SK-N-SH (cell line): ENCODE data around the gene FGD2. TPM values are rescaled to one million over a fixed set of nuclear protein-coding genes. Genes with fewer than 3 reads are reported as not detected.
A peak's percentile ranks its signal among the peaks of the same experiment; 100 is the strongest.

Experiments used
- CTCF ChIA-PET: fragments of 300-600, 350-600 bp; formaldehyde crosslinking; extraction: SDS; loops from one replicate; lab custom pipeline; 2021; lab: Yijun Ruan, JAX
- POLR2A ChIA-PET: fragments of 350-600 bp; sonication (Branson Sonifier 250); formaldehyde crosslinking; extraction: SDS; loops from one replicate; lab custom pipeline; 2020; ENCODE audit warnings: antibody characterized with exemption, inconsistent platforms; lab: Yijun Ruan, JAX
- DNase-seq: peaks from one replicate; pipeline ENCODE4 v3.0.0; 2012
- H2AFZ ChIP-seq: fragments of 200-600 bp; sonication (generic); 2 replicates; pipeline ENCODE4 v1.8.1; 2016; ENCODE audit warnings: antibody characterized with exemption, mild to moderate bottlenecking, low read depth
- H3F3A ChIP-seq: fragments of 200-600 bp; sonication (generic); replicated peaks from 2 replicates; pipeline ENCODE3; 2016; ENCODE audit warnings: antibody characterized with exemption, mild to moderate bottlenecking; ENCODE audit not compliant: insufficient read depth
- H3K27ac ChIP-seq, 2 experiments: fragments of 200-500 bp in 1 of 2; fragments of 200-600 bp in 1 of 2; sonication (Bioruptor generic) in 1 of 2; sonication (generic), shearing (Covaris generic) in 1 of 2; 2 replicates each; pipeline versions ENCODE4 v1.5.1 to v1.6.1; 2014 to 2016; ENCODE audit warnings: low read depth in 2 of 2, inconsistent platforms in 1 of 2, low read length in 1 of 2, mild to moderate bottlenecking in 1 of 2, mixed read lengths in 1 of 2
- H3K27me3 ChIP-seq: fragments of 200-600 bp; sonication (generic), shearing (Covaris generic); 2 replicates; pipeline ENCODE4 v1.6.1; 2016; ENCODE audit warnings: mixed run types; ENCODE audit not compliant: insufficient read depth
- H3K36me3 ChIP-seq, 2 experiments: fragments of 200-500 bp in 1 of 2; fragments of 200-600 bp in 1 of 2; sonication (Bioruptor generic) in 1 of 2; sonication (generic) in 1 of 2; replicated peaks in 1 of 2; 2 replicates each; pipeline versions ENCODE3 to v1.5.1; 2014 to 2016; ENCODE audit warnings: low read length in 1 of 2, mild to moderate bottlenecking in 1 of 2; ENCODE audit not compliant: insufficient read depth in 2 of 2, control insufficient read depth in 1 of 2
- H3K4me1 ChIP-seq, 2 experiments: fragments of 200-500 bp in 1 of 2; fragments of 200-600 bp in 1 of 2; sonication (Bioruptor generic) in 1 of 2; sonication (generic), shearing (Covaris generic) in 1 of 2; 2 replicates each; pipeline versions ENCODE4 v1.5.1 to v1.6.1; 2014 to 2016; ENCODE audit warnings: low read depth in 1 of 2, low read length in 1 of 2, mixed run types in 1 of 2; ENCODE audit not compliant: insufficient read depth in 2 of 2, control insufficient read depth in 1 of 2
- H3K4me2 ChIP-seq: fragments of 200-600 bp; sonication (generic), shearing (Covaris generic); 2 replicates; pipeline ENCODE4 v1.6.1; 2017; ENCODE audit warnings: mixed run types
- H3K4me3 ChIP-seq, 2 experiments: fragments of 200-500 bp in 1 of 2; fragments of 200-600 bp in 1 of 2; sonication (Bioruptor generic) in 1 of 2; sonication (generic), shearing (Covaris generic) in 1 of 2; 2 replicates each; pipeline versions ENCODE4 v1.5.1 to v1.8.1; 2014 to 2016; ENCODE audit warnings: low read depth in 2 of 2, inconsistent platforms in 1 of 2, low read length in 1 of 2, mild to moderate bottlenecking in 1 of 2, mixed read lengths in 1 of 2, moderate library complexity in 1 of 2
- H3K79me2 ChIP-seq: fragments of 200-600 bp; sonication (generic); 2 replicates; pipeline ENCODE4 v1.8.1; 2017; ENCODE audit warnings: mild to moderate bottlenecking; ENCODE audit not compliant: insufficient read depth
- H3K9ac ChIP-seq: fragments of 200-600 bp; sonication (generic); 2 replicates; pipeline ENCODE4 v1.6.1; 2017; ENCODE audit warnings: mixed run types
- H3K9me2 ChIP-seq: fragments of 200-600 bp; sonication (generic); 2 replicates; pipeline ENCODE4 v1.6.1; 2017; ENCODE audit warnings: mixed run types
- H3K9me3 ChIP-seq: fragments of 200-600 bp; sonication (generic); 2 replicates; pipeline ENCODE4 v1.6.1; 2017; ENCODE audit warnings: mixed run types, mild to moderate bottlenecking, moderate library complexity
- H4K20me1 ChIP-seq: fragments of 200-600 bp; sonication (generic); 2 replicates; pipeline ENCODE4 v1.6.1; 2017; ENCODE audit warnings: mild to moderate bottlenecking, mixed run types; ENCODE audit not compliant: insufficient read depth
- CHD2 ChIP-seq: fragments of 150-350 bp; IDR thresholded peaks from 2 replicates; pipeline ENCODE4 v1.6.1; 2018; ENCODE audit warnings: low read length; ENCODE audit not compliant: partially characterized antibody
- JUND ChIP-seq: IDR thresholded peaks from 2 replicates; pipeline ENCODE4 v1.4.0; 2012
- MEF2A ChIP-seq: IDR thresholded peaks from 2 replicates; pipeline ENCODE4 v1.4.0; 2012; ENCODE audit warnings: low read depth, borderline replicate concordance
- NFIC ChIP-seq: IDR thresholded peaks from 2 replicates; pipeline ENCODE4 v1.4.0; 2012; ENCODE audit warnings: borderline replicate concordance
- RCOR1 ChIP-seq: fragments of 150-350 bp; IDR thresholded peaks from 2 replicates; pipeline ENCODE4 v1.6.1; 2017; ENCODE audit warnings: antibody characterized with exemption, low read length
- RXRA ChIP-seq: IDR thresholded peaks from 2 replicates; pipeline ENCODE4 v1.4.0; 2012; ENCODE audit warnings: low read depth, mild to moderate bottlenecking, borderline replicate concordance
- SIN3A ChIP-seq: IDR thresholded peaks from 2 replicates; pipeline ENCODE4 v1.6.1; 2012; ENCODE audit warnings: low read depth, mild to moderate bottlenecking, low read length, moderate library complexity, borderline replicate concordance
- TEAD4 ChIP-seq: IDR thresholded peaks from 2 replicates; pipeline ENCODE4 v1.4.0; 2012; ENCODE audit warnings: mild to moderate bottlenecking, borderline replicate concordance; ENCODE audit not compliant: insufficient read depth
- YY1 ChIP-seq: IDR thresholded peaks from 2 replicates; pipeline ENCODE4 v1.4.0; 2012; ENCODE audit warnings: low read depth, mild to moderate bottlenecking
- WGBS: methylation state at CpG from one replicate; pipeline ENCODE4 v1.1.6; 2017; ENCODE audit warnings: low lambda C conversion rate; 5-methylcytosine and 5-hydroxymethylcytosine counted together
- polyA plus RNA-seq, 3 experiments: library from polyadenylated mRNA; depleted of rRNA; stranded (reverse); fragments of >200 nt; gene quantifications; 2 replicates each; pipeline ENCODE4 v1.2.3, GENCODE V29; 2012
- TF ChIP-seq, protein P1 (sequence below): fragments of 200-600 bp; sonication (generic); IDR thresholded peaks from 2 replicates; pipeline ENCODE4 v1.6.1; 2017; ENCODE audit warnings: antibody characterized with exemption, mild to moderate bottlenecking, moderate library complexity

FGD2 gene
- polyA plus RNA-seq, 1 of the 3 experiments (the other 2 are of a cell fraction) = not detected

DNA sequence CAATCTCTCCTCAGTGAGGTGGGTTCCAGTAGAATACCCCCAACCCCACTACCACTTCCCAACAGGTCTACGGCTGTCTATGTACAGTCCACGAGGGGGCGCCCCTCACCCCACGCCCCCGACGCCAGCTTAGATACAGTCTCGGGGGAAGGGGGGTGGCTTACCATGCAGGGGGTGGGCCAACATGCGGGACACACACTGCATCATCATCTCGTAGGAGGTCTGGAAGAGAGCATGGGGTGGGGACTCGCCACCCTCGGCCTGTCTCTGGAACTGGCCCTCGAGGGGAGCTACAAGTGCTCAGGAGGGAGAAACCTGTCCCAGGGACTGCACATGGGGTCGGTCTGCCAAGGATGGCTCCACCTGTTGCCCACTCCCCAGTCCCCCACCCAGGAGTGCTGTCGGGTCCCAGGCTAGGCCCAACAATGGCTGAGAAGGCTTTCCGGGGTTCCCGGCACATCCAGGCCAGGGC is 27.9 kb upstream of the FGD2 start:
- no peak overlapping the region for H2AFZ ChIP-seq
- no peaks in the 10 kb centered on the region for H3K27me3 ChIP-seq
- H3K4me2 ChIP-seq = no peak overlapping the region
- POLR2A ChIA-PET = no interaction called here
- H3K79me2 ChIP-seq = peaks cover 38% of the 10 kb centered on the region
- H3K9ac ChIP-seq = no peak overlapping the region
- peaks cover 59% of the 10 kb centered on the region for H4K20me1 ChIP-seq
- H3K36me3 ChIP-seq = peaks cover 45 to 61% of the 10 kb centered on the region in 2 experiments
- H3F3A ChIP-seq = no peaks in the 10 kb centered on the region
- TF ChIP-seq SIN3A (no peak), JUND (no peak), RCOR1 (no peak), RXRA (no peak), TEAD4 (no peak), CHD2 (no peak), MEF2A (no peak), YY1 (no peak)
- TF ChIP-seq, protein P1, sequence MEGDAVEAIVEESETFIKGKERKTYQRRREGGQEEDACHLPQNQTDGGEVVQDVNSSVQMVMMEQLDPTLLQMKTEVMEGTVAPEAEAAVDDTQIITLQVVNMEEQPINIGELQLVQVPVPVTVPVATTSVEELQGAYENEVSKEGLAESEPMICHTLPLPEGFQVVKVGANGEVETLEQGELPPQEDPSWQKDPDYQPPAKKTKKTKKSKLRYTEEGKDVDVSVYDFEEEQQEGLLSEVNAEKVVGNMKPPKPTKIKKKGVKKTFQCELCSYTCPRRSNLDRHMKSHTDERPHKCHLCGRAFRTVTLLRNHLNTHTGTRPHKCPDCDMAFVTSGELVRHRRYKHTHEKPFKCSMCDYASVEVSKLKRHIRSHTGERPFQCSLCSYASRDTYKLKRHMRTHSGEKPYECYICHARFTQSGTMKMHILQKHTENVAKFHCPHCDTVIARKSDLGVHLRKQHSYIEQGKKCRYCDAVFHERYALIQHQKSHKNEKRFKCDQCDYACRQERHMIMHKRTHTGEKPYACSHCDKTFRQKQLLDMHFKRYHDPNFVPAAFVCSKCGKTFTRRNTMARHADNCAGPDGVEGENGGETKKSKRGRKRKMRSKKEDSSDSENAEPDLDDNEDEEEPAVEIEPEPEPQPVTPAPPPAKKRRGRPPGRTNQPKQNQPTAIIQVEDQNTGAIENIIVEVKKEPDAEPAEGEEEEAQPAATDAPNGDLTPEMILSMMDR = peak; percentile 41
- CTCF ChIA-PET = interaction anchor here (0.8 to 7.7 kb wide), 5 partner anchors 13 to 233 kb away, joined by 4 to 46 read pairs (median 5); partner anchors contain the start of gene C6orf89
- no peaks in the 10 kb centered on the region for H3K9me3 ChIP-seq
- no peaks in the 10 kb centered on the region for H3K9me2 ChIP-seq
- H3K27ac ChIP-seq = no peak overlapping the region
- peaks cover 3 to 4% of the 10 kb centered on the region in 2 experiments; a peak in 1 of 4 replicates for H3K4me1 ChIP-seq
- 86% methylated on average over 11 of the region's 16 CpGs for WGBS
- no peak overlapping the region; a peak in 1 of 4 replicates for H3K4me3 ChIP-seq
- no peak for DNase-seq

DNA sequence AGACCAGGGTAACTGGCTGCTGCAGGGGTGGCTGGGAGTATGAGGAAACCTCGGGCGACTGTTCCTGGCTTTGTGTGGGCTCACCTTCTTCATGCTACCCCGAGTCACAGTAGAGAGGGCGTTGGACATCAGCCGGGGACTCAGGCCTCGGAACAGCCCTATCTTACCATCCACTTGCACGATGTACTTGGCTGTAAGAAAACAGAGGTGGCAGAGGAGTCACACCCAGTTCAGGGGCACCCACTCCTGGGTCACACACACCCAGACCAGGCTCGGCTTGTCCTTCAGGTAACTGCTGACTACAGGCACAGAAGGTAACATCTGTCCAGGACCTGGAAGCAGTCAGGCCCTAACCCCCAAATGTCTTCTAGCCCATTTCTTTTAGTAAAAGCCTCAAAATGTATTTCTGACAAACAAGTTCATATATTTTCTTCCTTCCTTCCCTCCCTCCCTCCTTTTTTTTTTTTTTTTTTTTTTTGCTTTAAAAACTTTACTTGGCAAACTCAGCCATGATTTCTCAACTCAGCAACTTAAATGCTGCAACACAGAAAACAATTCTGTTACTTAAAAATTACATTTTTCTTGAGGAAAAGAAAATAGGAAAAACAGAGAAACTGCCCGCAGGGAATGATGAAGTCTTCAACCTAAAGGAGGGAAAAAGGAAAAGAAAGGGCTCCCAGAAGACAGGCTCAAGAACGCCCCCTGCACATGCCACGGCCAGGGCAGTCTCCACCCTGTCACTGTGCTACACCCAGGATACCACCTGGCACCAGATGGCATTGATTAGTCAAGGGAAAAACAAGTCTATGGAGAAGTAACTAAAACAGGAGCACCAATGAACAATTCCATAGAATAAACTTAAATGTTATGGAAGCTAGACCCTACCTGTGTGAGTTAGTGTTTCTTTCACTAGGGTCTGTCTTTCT is 26.8 kb upstream of the FGD2 start:
- no peaks in the 10 kb centered on the region for H3K27me3 ChIP-seq
- no peak overlapping the region; a peak in 1 of 4 replicates for H3K27ac ChIP-seq
- ChIA-PET POLR2A (interaction anchor here (0.6 kb wide), 1 partner anchor 112 kb away, joined by 4 read pairs; no protein-coding TSS in a partner anchor), CTCF (interaction anchor here (0.9 to 7.7 kb wide), 12 partner anchors 13 to 218 kb away, joined by 3 to 46 read pairs (median 4); partner anchors contain the start of genes C6orf89 and PPIL1)
- no peak overlapping the region for H2AFZ ChIP-seq
- peaks cover 34 to 49% of the 10 kb centered on the region in 2 experiments for H3K36me3 ChIP-seq
- H4K20me1 ChIP-seq = peaks cover 71% of the 10 kb centered on the region
- H3K4me3 ChIP-seq = no peak overlapping the region
- H3K4me1 ChIP-seq = peaks cover 3 to 7% of the 10 kb centered on the region in 2 experiments; a peak in 1 of 4 replicates
- H3K79me2 ChIP-seq = peaks cover 50% of the 10 kb centered on the region
- no peaks in the 10 kb centered on the region for H3K9me3 ChIP-seq
- 87% methylated on average over 6 of the region's 11 CpGs for WGBS
- H3K4me2 ChIP-seq = no peak overlapping the region
- no peak overlapping the region for H3K9ac ChIP-seq
- TF ChIP-seq RXRA (no peak), NFIC (no peak)
- no peaks in the 10 kb centered on the region for H3F3A ChIP-seq
- no peaks in the 10 kb centered on the region for H3K9me2 ChIP-seq
- no peak for DNase-seq
